Measurements from ENCODE around the gene MARVELD3. TPM values are rescaled to one million over a fixed set of nuclear protein-coding genes. Genes with fewer than 3 reads are reported as not detected.
A peak's percentile ranks its signal among the peaks of the same experiment; 100 is the strongest.
"Not testable (repeated sequence)": the region's sequence is repeated elsewhere in the genome, so short reads cannot be mapped to it uniquely, and the experiment has no call there.

Gene MARVELD3
- total RNA-seq, 1 experiment from 2014 or later = 28.6 TPM

DNA sequence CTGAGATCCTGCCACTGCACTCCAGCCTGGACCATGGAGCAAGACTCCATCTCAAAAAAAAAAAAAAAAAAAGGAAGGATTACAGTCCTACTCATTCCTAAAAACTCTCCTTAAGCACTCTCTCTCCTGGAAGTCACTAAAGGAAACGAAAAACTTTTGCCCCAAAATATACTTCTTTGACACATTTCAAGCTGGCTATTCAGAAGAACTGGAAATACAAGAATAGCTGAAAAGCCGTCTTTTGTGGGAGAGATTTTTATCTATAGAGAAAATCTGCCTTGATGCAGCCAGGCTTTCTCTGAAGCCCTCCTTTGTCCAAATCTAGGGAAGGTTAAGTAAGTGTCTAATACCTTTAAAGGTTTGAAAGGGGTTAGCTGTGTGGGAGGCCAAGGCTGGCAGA is 16.9 kb upstream of the MARVELD3 start:
- no peaks in the 10 kb centered on the region for H3K79me2 ChIP-seq (ENCODE audit: low read depth)
- intact Hi-C loops (cut with micrococcal nuclease; ENCODE audit: unreplicated experiment) = no loop called here
- H4K20me1 ChIP-seq (ENCODE audit: insufficient read depth) = no peaks in the 10 kb centered on the region
- H3K9me3 ChIP-seq (ENCODE audit: insufficient read depth, low read depth) = no peaks in the 10 kb centered on the region
- H3K4me2 ChIP-seq = peak overlapping the region; percentile 31; the same call in 1 of the 2 replicates
- H3K4me1 ChIP-seq (replicated peaks; ENCODE audit: insufficient read depth) = peaks cover 19% of the 10 kb centered on the region
- TF ChIP-seq, protein P1, sequence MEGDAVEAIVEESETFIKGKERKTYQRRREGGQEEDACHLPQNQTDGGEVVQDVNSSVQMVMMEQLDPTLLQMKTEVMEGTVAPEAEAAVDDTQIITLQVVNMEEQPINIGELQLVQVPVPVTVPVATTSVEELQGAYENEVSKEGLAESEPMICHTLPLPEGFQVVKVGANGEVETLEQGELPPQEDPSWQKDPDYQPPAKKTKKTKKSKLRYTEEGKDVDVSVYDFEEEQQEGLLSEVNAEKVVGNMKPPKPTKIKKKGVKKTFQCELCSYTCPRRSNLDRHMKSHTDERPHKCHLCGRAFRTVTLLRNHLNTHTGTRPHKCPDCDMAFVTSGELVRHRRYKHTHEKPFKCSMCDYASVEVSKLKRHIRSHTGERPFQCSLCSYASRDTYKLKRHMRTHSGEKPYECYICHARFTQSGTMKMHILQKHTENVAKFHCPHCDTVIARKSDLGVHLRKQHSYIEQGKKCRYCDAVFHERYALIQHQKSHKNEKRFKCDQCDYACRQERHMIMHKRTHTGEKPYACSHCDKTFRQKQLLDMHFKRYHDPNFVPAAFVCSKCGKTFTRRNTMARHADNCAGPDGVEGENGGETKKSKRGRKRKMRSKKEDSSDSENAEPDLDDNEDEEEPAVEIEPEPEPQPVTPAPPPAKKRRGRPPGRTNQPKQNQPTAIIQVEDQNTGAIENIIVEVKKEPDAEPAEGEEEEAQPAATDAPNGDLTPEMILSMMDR (conservative IDR thresholded peaks at IDR 0.05) = no peak
- no peak for TF ChIP-seq EZH2 (IDR thresholded peaks at IDR 0.05; ENCODE audit: low read depth)
- peaks cover 14% of the 10 kb centered on the region; the same call in 1 of the 2 replicates for H3F3A ChIP-seq (ENCODE audit: insufficient read depth, low read depth)
- peak in 1 of 2 experiments; percentile 65 for DNase-seq
- no peak overlapping the region for H3K27ac ChIP-seq
- H3K9me2 ChIP-seq (ENCODE audit: insufficient read depth) = no peaks in the 10 kb centered on the region
- H2AFZ ChIP-seq = no peak overlapping the region
- H3K27me3 ChIP-seq (ENCODE audit: insufficient read depth, low read depth) = no peaks in the 10 kb centered on the region
- no TSS peak for BruUV-seq (replicated peaks)
- POLR2A ChIA-PET (ENCODE audit: unreplicated experiment) = interaction anchor here (0.7 kb wide), 1 partner anchor 127 kb away, joined by 22 read pairs; no protein-coding TSS in a partner anchor
- no peaks in the 10 kb centered on the region for H3K36me3 ChIP-seq (ENCODE audit: low read depth)
- no peak overlapping the region for H3K4me3 ChIP-seq
- CTCF ChIA-PET = interaction anchor here (1.2 kb wide), 1 partner anchor 44 kb away, joined by 5 read pairs; no protein-coding TSS in a partner anchor

DNA sequence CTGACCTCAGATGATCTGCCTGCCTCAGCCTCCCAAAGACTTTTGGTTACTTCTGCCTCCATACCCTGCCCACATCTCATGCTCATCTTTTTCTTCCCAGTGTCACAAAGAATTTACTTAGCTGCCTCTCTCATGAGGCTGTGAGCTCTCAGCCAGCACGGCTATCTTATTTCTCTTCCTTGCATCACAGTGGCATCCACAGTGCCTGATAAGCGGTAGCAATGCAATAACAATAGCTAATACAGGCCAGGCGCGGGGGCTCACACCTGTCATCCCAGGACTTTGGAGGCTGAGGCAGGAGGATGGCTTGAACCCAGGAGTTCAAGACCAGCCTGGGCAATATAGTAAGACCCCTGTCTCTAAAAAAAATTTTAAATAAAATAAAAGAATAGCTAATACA is 15.5 kb upstream of the MARVELD3 start:
- no peaks in the 10 kb centered on the region for H3K9me3 ChIP-seq (ENCODE audit: insufficient read depth, low read depth)
- no peak overlapping the region for H3K27ac ChIP-seq
- BruUV-seq (replicated peaks) = no TSS peak
- intact Hi-C loops (cut with micrococcal nuclease; ENCODE audit: unreplicated experiment) = loop anchor here (2.0 kb wide), 2 partner anchors 46 to 198 kb away; no protein-coding TSS in a partner anchor
- no peaks in the 10 kb centered on the region for H3K79me2 ChIP-seq (ENCODE audit: low read depth)
- CTCF ChIA-PET = interaction anchor here (0.5 to 2.5 kb wide), 10 partner anchors 34 to 463 kb away, joined by 3 to 22 read pairs (median 8); partner anchors contain the start of gene CHST4
- no peak overlapping the region for H2AFZ ChIP-seq
- POLR2A ChIA-PET (ENCODE audit: unreplicated experiment) = interaction anchor here (0.6 kb wide), 2 partner anchors 69 to 106 kb away, joined by 4 read pairs; no protein-coding TSS in a partner anchor
- H3K4me2 ChIP-seq = 0 out of 2 replicates have a peak overlapping the region, but pooled peaks have one; percentile 46
- H3K36me3 ChIP-seq (ENCODE audit: low read depth) = no peaks in the 10 kb centered on the region
- H3F3A ChIP-seq (ENCODE audit: insufficient read depth, low read depth) = peaks cover 14% of the 10 kb centered on the region; the same call in 1 of the 2 replicates
- H3K4me3 ChIP-seq = no peak overlapping the region
- DNase-seq = no peak
- TF ChIP-seq, protein P1 (conservative IDR thresholded peaks at IDR 0.05) = no peak
- TF ChIP-seq EZH2 (IDR thresholded peaks at IDR 0.05; ENCODE audit: low read depth) = no peak
- peaks cover 19% of the 10 kb centered on the region for H3K4me1 ChIP-seq (replicated peaks; ENCODE audit: insufficient read depth)
- H4K20me1 ChIP-seq (ENCODE audit: insufficient read depth) = no peaks in the 10 kb centered on the region
- H3K9me2 ChIP-seq (ENCODE audit: insufficient read depth) = no peaks in the 10 kb centered on the region
- H3K27me3 ChIP-seq (ENCODE audit: insufficient read depth, low read depth) = no peaks in the 10 kb centered on the region

DNA sequence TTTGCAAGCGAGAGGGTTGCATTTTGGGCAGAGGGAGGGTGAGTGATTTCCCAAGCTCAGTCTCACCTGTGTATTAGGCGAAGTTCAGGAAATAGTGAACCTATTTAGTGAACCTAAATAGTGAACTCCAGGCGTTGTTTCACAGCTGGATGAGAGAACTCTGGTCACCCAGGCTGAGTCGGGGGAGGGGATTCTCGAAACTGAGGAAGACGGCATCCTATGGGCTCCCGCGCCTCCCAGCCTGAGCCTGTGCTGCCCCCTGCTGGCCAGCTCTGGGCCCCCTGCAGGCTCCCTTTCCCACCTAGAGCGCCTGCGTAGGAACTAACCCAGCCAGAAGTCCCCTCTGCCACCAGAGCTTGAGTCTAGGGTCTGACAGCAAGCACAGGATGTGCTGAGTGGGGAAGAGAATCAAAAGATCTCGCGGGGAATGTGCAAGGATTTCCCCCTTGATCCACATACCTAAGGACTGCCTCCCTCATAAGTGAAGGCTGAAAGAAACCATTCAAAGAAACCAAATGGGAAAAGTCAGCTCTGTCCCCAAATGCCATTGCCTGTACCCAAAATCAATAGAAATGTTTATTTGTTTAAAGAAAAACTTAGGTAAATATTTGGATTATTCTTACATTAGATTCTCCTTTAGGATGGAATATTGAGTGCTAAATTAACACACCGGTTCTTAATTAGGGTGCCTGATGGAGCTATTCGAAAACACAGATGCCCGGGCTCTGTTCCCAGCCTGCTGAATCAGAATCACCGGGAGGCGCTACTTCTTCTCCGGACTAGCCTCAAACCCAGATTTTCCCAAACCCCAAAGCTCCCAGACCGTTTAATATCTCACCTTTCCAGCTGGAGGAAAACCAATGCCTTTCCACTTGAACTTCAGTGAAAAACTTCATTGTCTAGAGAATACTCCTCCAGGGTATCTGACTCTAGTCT is 14.8 kb upstream of the MARVELD3 start:
- ChIA-PET POLR2A (ENCODE audit: unreplicated experiment) (interaction anchor here (0.6 to 0.7 kb wide), 4 partner anchors 17 to 107 kb away, joined by 4 to 9 read pairs (median 4); no protein-coding TSS in a partner anchor), CTCF (interaction anchor here (0.5 to 2.5 kb wide), 13 partner anchors 33 to 1887 kb away, joined by 3 to 22 read pairs (median 5); partner anchors contain the start of gene CHST4)
- H3F3A ChIP-seq (ENCODE audit: insufficient read depth, low read depth) = peaks cover 14% of the 10 kb centered on the region; the same call in 1 of the 2 replicates
- no peaks in the 10 kb centered on the region for H3K36me3 ChIP-seq (ENCODE audit: low read depth)
- H3K9me2 ChIP-seq (ENCODE audit: insufficient read depth) = no peaks in the 10 kb centered on the region
- no peak overlapping the region for H3K4me3 ChIP-seq
- peak in 1 of 2 experiments; percentile 70 for DNase-seq
- intact Hi-C loops (cut with micrococcal nuclease; ENCODE audit: unreplicated experiment) = loop anchor here (2.0 kb wide), 2 partner anchors 46 to 198 kb away; no protein-coding TSS in a partner anchor
- no TSS peak for BruUV-seq (replicated peaks)
- TF ChIP-seq, protein P1 (conservative IDR thresholded peaks at IDR 0.05) = peak; percentile 82
- no peak for TF ChIP-seq EZH2 (IDR thresholded peaks at IDR 0.05; ENCODE audit: low read depth)
- peaks cover 19% of the 10 kb centered on the region for H3K4me1 ChIP-seq (replicated peaks; ENCODE audit: insufficient read depth)
- no peaks in the 10 kb centered on the region for H3K27me3 ChIP-seq (ENCODE audit: insufficient read depth, low read depth)
- no peaks in the 10 kb centered on the region for H3K9me3 ChIP-seq (ENCODE audit: insufficient read depth, low read depth)
- H2AFZ ChIP-seq = no peak overlapping the region
- H4K20me1 ChIP-seq (ENCODE audit: insufficient read depth) = no peaks in the 10 kb centered on the region
- H3K79me2 ChIP-seq (ENCODE audit: low read depth) = no peaks in the 10 kb centered on the region
- no peak overlapping the region for H3K27ac ChIP-seq
- H3K4me2 ChIP-seq = peak overlapping the region; percentile 46

DNA sequence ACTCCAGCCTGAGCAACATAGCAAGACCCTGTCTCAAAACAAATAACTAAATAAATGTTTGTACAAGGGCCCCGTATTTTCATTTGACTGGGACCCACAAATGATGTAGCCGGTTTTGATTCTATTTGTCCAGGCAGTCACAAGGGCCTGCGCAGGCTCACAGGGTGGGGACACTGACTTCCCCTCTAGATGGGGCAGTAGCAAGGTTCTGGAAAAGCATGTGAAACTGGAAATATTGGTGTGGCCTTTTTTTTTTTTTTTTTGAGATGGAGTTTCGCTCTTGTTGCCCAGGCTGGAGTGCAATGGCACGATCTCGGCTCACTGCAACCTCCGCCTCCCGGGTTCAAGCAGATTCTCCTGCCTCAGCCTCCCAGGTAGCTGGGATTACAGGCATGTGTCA is 11.0 kb upstream of the MARVELD3 start:
- H3K36me3 ChIP-seq (ENCODE audit: low read depth); POLR2A ChIA-PET (ENCODE audit: unreplicated experiment); CTCF ChIA-PET; H3K4me3 ChIP-seq; H3F3A ChIP-seq (ENCODE audit: insufficient read depth, low read depth); H3K4me2 ChIP-seq; H3K9me3 ChIP-seq (ENCODE audit: insufficient read depth, low read depth); H3K27me3 ChIP-seq (ENCODE audit: insufficient read depth, low read depth); H3K27ac ChIP-seq; intact Hi-C loops (cut with micrococcal nuclease; ENCODE audit: unreplicated experiment); H3K79me2 ChIP-seq (ENCODE audit: low read depth); DNase-seq; BruUV-seq (replicated peaks); H3K4me1 ChIP-seq (replicated peaks; ENCODE audit: insufficient read depth); H3K9me2 ChIP-seq (ENCODE audit: insufficient read depth); H2AFZ ChIP-seq; H4K20me1 ChIP-seq (ENCODE audit: insufficient read depth): not testable (repeated sequence)
